Measurements from ENCODE around the gene SLAIN1. TPM values are rescaled to one million over a fixed set of nuclear protein-coding genes. Genes with fewer than 3 reads are reported as not detected.

The SLAIN1 gene
- total and polyA plus RNA-seq, 10 donors, result 8.7 to 32.6 (median 17.0) TPM

DNA sequence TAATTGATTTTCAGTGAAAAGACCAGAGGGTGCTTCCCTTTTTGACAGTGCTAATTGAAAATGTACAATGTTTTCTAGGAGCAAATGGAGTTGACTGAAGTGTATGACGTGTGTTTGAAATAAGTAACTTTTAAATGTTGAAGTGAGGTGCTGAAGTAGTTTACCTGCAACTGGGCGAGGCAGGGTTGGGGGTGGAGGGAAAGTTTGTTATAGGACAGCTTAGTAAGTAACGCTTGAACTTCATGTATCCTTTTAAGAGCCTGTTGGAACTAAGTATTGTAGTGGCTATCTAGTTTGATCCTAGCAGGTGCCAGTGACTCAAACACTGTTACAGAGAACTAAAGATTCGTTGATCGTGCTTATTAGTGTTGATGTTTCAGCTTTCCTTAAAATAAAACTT, 5.9 kb downstream of the SLAIN1 start:
- no peak overlapping the region for H3K4me3 ChIP-seq
- peaks cover 0 to 12% (median 0%) of the 10 kb centered on the region in 6 donors for H3K36me3 ChIP-seq
- H3K27ac ChIP-seq, result no peak overlapping the region
- H3K4me1 ChIP-seq, result peaks cover 6 to 28% (median 12%) of the 10 kb centered on the region in 6 donors
- intact Hi-C loops (cut with DNase I; ENCODE audit: low total_unique reads), result no loop called here
- H3K9me3 ChIP-seq, result no peaks in the 10 kb centered on the region
- DNase-seq, result no peak
- TF ChIP-seq POLR2AphosphoS5 (IDR thresholded peaks at IDR 0.05), result no peak
- TF ChIP-seq, protein P1, sequence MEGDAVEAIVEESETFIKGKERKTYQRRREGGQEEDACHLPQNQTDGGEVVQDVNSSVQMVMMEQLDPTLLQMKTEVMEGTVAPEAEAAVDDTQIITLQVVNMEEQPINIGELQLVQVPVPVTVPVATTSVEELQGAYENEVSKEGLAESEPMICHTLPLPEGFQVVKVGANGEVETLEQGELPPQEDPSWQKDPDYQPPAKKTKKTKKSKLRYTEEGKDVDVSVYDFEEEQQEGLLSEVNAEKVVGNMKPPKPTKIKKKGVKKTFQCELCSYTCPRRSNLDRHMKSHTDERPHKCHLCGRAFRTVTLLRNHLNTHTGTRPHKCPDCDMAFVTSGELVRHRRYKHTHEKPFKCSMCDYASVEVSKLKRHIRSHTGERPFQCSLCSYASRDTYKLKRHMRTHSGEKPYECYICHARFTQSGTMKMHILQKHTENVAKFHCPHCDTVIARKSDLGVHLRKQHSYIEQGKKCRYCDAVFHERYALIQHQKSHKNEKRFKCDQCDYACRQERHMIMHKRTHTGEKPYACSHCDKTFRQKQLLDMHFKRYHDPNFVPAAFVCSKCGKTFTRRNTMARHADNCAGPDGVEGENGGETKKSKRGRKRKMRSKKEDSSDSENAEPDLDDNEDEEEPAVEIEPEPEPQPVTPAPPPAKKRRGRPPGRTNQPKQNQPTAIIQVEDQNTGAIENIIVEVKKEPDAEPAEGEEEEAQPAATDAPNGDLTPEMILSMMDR (IDR thresholded peaks at IDR 0.05 in 8 of 11, conservative IDR thresholded peaks at IDR 0.05 in 3 of 11), result no peak
- TF ChIP-seq POLR2A (IDR thresholded peaks at IDR 0.05), result no peak
- WGBS, 5 donors, result 87 to 97% (median 94%) methylated on average over 5 of the region's 5 CpGs
- H3K27me3 ChIP-seq (replicated peaks in 1 of 7), result peaks cover 0 to under 1% (median 0%) of the 10 kb centered on the region in 7 donors

DNA sequence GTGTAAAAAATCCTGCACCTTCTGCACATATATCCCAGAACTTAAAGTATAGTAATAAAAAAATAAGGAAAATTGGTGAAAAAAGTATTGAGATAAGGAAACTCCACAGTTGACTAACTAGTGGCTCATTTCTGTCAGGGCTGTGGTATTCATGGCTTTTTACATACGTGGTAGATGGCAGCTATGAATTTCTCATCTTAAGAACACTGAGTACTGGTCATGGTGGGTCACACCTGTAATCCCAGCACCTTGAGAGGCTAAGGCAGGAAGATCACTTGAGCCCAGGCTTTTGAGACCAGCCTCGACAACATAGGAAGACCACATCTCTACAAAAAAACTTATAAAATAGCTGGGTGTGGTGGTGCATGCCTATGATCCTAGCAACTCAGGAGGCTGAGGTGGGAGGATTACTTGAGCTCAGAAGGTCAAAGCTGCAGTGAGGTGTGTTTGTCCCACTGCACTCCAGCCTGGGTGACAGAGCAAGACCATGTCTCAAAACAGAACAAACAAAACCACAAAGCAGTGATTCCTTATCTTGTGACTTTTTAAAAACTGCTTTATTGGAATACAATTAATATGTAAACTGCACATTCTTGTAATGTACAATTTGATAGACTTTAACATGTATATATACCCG, 16.8 kb downstream of the SLAIN1 start:
- DNase-seq, result no peak
- Histone ChIP-seq H3K27me3 (replicated peaks in 1 of 7) (no peaks in the 10 kb centered on the region), H3K4me1 (peaks cover 0 to 6% (median 0%) of the 10 kb centered on the region in 6 donors), H3K36me3 (no peaks in the 10 kb centered on the region), H3K27ac (no peak overlapping the region), H3K4me3 (no peak overlapping the region), H3K9me3 (peaks cover 0 to 37% (median 29%) of the 10 kb centered on the region in 8 donors)
- TF ChIP-seq, protein P1 (IDR thresholded peaks at IDR 0.05 in 8 of 11, conservative IDR thresholded peaks at IDR 0.05 in 3 of 11), result no peak
- TF ChIP-seq POLR2AphosphoS5 (IDR thresholded peaks at IDR 0.05), result no peak
- intact Hi-C loops (cut with DNase I; ENCODE audit: low total_unique reads), result no loop called here
- WGBS, 5 donors, result 76 to 83% (median 78%) methylated on average over 3 of the region's 3 CpGs

DNA sequence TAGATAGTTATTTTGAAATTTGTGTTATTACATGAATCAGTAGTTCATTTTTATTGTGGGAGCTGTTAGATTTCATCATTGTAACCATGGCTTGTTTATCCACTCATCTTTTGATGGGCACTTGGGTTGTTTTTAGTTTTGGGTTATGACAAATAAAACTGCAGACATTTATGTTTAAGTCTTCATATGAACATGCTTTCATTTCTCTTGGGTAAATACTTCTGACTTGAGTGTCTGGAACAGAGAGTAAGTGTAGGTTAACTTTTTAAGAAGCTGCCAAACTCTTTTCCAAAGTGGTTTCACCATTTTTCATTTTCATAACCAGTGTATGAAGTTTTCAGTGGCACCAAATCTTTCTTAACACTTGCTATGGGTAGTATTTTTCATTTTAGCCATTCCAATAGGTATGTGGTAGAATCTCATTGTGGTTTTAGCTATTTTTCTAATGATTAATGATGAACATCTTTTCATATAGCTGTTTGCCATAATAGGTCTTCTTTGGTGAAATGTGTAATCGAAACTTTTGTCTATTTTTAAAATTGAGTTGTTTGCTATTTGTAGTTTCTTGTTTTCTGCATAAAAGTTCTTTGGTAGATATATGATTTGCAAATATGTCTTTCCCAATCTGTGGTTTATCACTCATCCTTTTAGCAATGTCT, 17.9 kb downstream of the SLAIN1 start:
- no peak for DNase-seq
- Histone ChIP-seq H3K9me3 (peaks cover 0 to 31% (median 22%) of the 10 kb centered on the region in 8 donors), H3K36me3 (peaks cover 0 to 9% (median 0%) of the 10 kb centered on the region in 6 donors), H3K4me1 (peaks cover 0 to 6% (median 0%) of the 10 kb centered on the region in 6 donors), H3K4me3 (no peak overlapping the region), H3K27me3 (replicated peaks in 1 of 7) (no peaks in the 10 kb centered on the region), H3K27ac (no peak overlapping the region)
- intact Hi-C loops (cut with DNase I; ENCODE audit: low total_unique reads), result no loop called here
- WGBS, 5 donors, result 90 to 98% (median 92%) methylated on average over 1 of the region's 1 CpG
- TF ChIP-seq, protein P1 (IDR thresholded peaks at IDR 0.05 in 8 of 11, conservative IDR thresholded peaks at IDR 0.05 in 3 of 11), result no peak
- TF ChIP-seq POLR2AphosphoS5 (IDR thresholded peaks at IDR 0.05) (no peak), POLR2A (IDR thresholded peaks at IDR 0.05) (no peak)

DNA sequence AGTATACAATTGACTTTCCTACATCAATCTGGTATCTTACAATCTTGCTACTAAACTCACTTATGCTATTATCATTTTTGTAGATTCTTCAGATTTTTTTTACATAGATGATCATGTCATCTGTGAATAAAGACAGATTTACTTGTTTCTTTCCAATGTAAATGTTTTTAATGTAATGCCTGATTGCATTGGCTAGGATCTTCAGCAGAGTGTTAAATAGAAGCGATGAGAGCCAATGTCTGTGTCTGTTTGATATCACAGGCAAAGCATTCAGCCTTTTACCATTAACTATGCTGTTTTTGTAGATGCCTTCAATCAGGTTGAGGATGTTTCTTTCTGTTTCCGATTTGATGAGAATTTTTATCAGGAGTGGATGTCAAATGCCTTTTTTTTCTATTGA, 19.2 kb downstream of the SLAIN1 start:
- TF ChIP-seq POLR2AphosphoS5 (IDR thresholded peaks at IDR 0.05), result no peak
- TF ChIP-seq, protein P1 (IDR thresholded peaks at IDR 0.05 in 8 of 11, conservative IDR thresholded peaks at IDR 0.05 in 3 of 11), result no peak
- TF ChIP-seq POLR2A (IDR thresholded peaks at IDR 0.05), result no peak
- Histone ChIP-seq H3K4me3 (no peak overlapping the region), H3K4me1 (peaks cover 0 to 6% (median 0%) of the 10 kb centered on the region in 6 donors), H3K27ac (no peak overlapping the region), H3K36me3 (peaks cover 0 to 23% (median 0%) of the 10 kb centered on the region in 6 donors), H3K9me3 (peaks cover 0 to 17% (median 13%) of the 10 kb centered on the region in 8 donors), H3K27me3 (replicated peaks in 1 of 7) (no peaks in the 10 kb centered on the region)
- intact Hi-C loops (cut with DNase I; ENCODE audit: low total_unique reads), result no loop called here
- DNase-seq, result no peak
- 72 to 100% (median 96%) methylated on average over 2 of the region's 2 CpGs for WGBS, 5 donors
